Activated naive CD8-positive, alpha-beta T cell (primary cell): Measurements from ENCODE around the gene SLC25A19.
"Not testable (repeated sequence)": the region's sequence is repeated elsewhere in the genome, so short reads cannot be mapped to it uniquely, and the experiment has no call there.

Source experiments
- H3K27ac Mint-ChIP-seq: one replicate; pipeline ENCODE4 v1.8.0; 2021; ENCODE audit warnings: mixed read lengths
- H3K27me3 Mint-ChIP-seq: one replicate; pipeline ENCODE4 v1.8.0; 2021; ENCODE audit warnings: mixed read lengths
- H3K36me3 Mint-ChIP-seq: one replicate; pipeline ENCODE4 v1.8.0; 2021; ENCODE audit warnings: mixed read lengths
- H3K4me1 Mint-ChIP-seq: one replicate; pipeline ENCODE4 v1.8.0; 2021; ENCODE audit warnings: low read depth, mixed read lengths
- H3K4me3 Mint-ChIP-seq: one replicate; pipeline ENCODE4 v1.8.0; 2021; ENCODE audit warnings: mild to moderate bottlenecking, mixed read lengths
- H3K9me3 Mint-ChIP-seq: one replicate; pipeline ENCODE4 v1.8.0; 2021; ENCODE audit warnings: low read depth, mixed read lengths

Gene SLC25A19

DNA sequence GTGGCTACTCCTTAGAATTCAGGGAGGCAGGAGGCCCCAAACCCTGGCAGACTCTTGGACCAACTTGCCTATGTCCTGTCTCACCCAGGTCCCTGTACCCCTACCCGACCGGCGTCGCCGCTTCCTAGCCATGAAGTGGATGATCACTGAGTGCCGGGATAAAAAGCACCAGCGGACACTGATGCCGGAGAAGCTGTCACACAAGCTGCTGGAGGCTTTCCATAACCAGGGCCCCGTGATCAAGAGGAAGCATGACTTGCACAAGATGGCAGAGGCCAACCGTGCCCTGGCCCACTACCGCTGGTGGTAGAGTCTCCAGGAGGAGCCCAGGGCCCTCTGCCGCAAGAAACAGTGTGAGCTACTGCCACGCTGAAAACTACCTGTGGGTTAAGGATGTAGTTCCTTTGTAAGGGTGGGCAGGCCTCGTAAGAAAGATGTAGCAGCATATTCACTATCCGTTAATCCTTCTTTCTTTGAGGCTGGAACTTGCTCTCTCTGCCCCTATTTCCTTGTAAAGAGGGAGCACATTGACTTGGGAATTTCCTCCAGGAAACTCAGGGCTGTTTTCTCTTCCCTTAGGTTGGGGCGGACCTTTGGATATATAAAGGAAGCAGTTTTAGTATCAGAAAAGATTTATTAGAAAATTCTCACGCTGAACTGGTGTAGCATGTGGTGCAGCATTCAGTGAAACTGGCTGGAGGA lies 23.5 kb downstream of the SLC25A19 start:
- Mint-ChIP-seq H3K9me3 (no peaks in the 10 kb centered on the region), H3K4me1 (peaks cover 27% of the 10 kb centered on the region), H3K4me3 (no peak overlapping the region), H3K36me3 (peaks cover 7% of the 10 kb centered on the region), H3K27me3 (no peaks in the 10 kb centered on the region), H3K27ac (no peak overlapping the region)

DNA sequence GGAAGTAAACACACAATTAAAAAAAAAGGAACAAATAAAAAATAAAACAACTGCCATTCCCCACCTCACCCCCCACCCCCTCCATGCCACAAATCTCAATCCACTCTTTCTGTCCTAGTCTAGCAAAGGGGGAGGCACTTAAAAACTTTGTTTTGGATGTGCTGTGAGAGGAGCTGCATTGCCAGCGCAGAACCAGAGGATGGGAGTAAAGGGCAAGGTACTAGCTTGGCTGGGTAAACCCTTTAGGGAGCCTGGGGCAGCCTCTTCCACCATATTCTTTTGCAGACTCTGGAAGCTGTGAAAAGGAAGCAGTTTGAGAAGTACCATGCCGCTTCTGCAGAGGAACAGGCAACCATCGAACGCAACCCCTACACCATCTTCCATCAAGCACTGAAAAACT lies 26.2 kb downstream of the SLC25A19 start:
- H3K4me1 Mint-ChIP-seq, result peaks cover 41% of the 10 kb centered on the region
- peak overlapping the region; percentile 54 for H3K27ac Mint-ChIP-seq
- H3K36me3 Mint-ChIP-seq, result peaks cover 7% of the 10 kb centered on the region
- no peaks in the 10 kb centered on the region for H3K27me3 Mint-ChIP-seq
- H3K9me3 Mint-ChIP-seq, result no peaks in the 10 kb centered on the region
- peak overlapping the region; percentile 99 for H3K4me3 Mint-ChIP-seq

DNA sequence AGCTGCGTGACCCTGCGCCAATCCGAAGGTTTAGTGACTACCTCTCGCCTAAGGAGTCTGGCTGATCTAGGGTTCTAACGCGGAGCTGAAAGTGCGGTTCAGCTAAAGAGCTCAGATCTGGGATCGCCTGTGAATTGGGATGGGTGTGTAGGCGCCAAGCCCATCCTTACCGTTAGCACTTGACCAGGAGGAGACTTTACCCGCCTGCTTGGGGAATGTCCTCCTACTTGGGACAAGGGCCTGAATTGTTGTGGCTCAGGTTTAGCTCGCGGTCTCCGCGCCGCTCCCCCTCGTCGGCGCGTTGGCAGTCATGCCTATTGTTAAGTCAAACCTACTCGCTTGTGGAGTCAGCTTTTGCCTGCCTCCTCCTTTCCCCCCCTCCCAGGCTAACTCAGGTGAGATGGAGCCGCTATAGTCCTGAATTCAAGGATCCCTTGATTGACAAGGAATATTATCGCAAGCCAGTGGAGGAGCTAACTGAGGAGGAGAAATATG lies 27.1 kb downstream of the SLC25A19 start:
- no peaks in the 10 kb centered on the region for H3K27me3 Mint-ChIP-seq
- peaks cover 7% of the 10 kb centered on the region for H3K36me3 Mint-ChIP-seq
- peak overlapping the region; percentile 99 for H3K4me3 Mint-ChIP-seq
- H3K4me1 Mint-ChIP-seq, result peaks cover 48% of the 10 kb centered on the region
- H3K9me3 Mint-ChIP-seq, result no peaks in the 10 kb centered on the region
- peak overlapping the region; percentile 99 for H3K27ac Mint-ChIP-seq

DNA sequence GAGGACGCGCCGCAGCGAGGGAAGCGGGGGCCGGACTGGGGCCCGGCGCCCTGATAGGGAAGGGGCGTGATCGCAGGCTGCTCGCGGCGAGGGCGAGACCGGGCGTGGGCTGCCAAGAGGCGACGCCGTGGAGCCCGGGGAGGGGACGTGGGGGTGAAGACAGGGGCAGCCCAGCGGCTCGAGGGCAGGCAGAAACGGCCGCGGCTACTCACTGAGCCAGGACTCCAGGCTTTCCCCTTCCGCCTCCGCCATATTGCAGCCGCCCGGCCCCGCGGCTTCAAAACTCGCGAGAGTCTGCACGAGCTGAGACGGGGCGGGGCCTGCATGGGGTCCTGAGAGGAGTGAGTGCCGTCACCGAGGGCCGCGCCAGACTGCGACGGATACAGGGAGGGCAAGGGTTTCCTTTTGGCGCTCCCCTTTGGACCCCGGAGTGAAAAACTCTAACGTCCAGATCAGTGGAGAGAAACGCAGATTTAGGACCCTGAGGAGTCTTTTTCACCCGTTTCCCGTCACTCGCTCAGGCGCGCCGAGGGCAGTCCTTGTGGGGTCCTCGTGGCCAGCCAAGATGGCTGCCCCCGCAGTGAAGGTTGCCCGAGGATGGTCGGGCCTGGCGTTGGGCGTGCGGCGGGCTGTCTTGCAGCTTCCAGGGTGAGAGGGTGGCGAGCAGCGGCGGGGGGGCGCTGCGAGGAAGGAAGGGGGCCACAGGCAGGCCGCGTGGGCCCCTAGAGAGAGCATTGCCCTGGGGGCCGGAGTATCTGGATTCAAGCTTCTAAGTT lies 27.7 kb downstream of the SLC25A19 start, which contains the start of the genes GGA3 and MRPS7:
Gene GGA3 (minus strand): TSS at position 271 of the 776 bp plus-strand sequence. CDS start 19 bp downstream, at position 252.
Gene MRPS7 (plus strand): TSS at position 544 of the 776 bp plus-strand sequence. CDS start 22 bp downstream, at position 566.
- H3K36me3 Mint-ChIP-seq, result peaks cover 7% of the 10 kb centered on the region
- H3K4me1 Mint-ChIP-seq, result peaks cover 54% of the 10 kb centered on the region

DNA sequence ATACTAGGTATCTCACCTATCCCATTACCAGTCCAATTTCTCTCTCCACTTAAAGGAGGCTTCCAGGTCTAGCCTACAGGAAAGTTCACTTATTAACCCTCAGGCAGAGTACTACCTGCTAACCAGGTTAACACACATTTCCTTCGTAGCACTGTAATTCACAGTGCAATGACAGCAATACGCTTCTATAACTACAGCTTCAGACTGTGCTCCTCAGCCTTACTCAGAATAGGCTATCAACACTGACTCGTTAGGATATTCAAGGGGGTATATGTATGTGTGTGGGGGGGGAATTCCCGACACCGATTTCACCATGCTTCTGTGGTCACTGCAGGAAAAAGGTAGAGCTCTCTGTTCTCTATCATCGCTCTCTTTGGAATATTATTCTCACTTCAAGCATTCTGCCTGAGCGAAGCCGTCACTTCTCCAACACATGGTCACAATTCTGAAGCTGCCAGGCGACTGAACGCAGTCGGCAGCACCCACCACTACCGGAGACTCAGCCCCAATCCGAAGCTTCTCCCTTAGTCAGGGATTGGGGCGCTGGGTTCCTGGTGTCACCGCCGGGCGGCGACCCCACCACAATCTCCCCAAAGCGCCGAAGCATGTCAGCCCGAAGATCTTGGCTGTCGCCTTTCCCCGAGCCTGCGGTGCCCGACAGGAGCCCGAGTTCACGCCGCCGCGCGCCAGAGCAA lies 28.4 kb downstream of the SLC25A19 start:
- H3K27me3 Mint-ChIP-seq, result no peaks in the 10 kb centered on the region
- H3K4me3 Mint-ChIP-seq, result peak overlapping the region; percentile 99
- H3K36me3 Mint-ChIP-seq, result peaks cover 7% of the 10 kb centered on the region
- peaks cover 61% of the 10 kb centered on the region for H3K4me1 Mint-ChIP-seq
- H3K27ac Mint-ChIP-seq, result peak overlapping the region; percentile 99
- H3K9me3 Mint-ChIP-seq, result no peaks in the 10 kb centered on the region

More for the DNA sequence above, 27.7 kb downstream of the SLC25A19 start, which contains the start of the genes GGA3 and MRPS7:
- peak within 1 kb of the TSS; percentile 99 for H3K4me3 Mint-ChIP-seq
- H3K9me3 Mint-ChIP-seq, result no peaks in the 10 kb centered on the region
- H3K27me3 Mint-ChIP-seq, result no peaks in the 10 kb centered on the region
- H3K27ac Mint-ChIP-seq, result peak within 1 kb of the TSS; percentile 99

DNA sequence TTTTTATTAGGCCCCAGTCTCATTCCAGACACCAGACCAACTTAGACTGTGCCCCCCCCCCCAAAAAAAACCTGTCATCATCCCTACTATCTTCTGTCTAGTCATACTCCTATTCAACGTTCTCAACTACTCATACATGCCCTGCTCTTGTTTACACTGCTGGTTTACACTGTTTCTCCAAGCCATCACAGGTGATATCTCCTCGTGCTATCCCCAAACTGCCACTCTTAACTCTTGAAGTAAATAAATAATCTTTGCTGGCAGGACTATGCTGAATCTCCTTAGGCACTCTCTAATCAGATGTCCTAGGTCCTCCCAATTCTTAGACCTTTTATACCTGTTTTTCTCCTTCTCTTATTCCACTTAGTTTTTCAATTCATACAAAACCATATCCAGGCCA lies 32.0 kb downstream of the SLC25A19 start:
- Mint-ChIP-seq H3K4me3 (peak overlapping the region; percentile 31), H3K27ac (peak overlapping the region; percentile 85), H3K4me1 (peaks cover 76% of the 10 kb centered on the region)
- not testable (repeated sequence) for H3K9me3 Mint-ChIP-seq, H3K36me3 Mint-ChIP-seq, H3K27me3 Mint-ChIP-seq

DNA sequence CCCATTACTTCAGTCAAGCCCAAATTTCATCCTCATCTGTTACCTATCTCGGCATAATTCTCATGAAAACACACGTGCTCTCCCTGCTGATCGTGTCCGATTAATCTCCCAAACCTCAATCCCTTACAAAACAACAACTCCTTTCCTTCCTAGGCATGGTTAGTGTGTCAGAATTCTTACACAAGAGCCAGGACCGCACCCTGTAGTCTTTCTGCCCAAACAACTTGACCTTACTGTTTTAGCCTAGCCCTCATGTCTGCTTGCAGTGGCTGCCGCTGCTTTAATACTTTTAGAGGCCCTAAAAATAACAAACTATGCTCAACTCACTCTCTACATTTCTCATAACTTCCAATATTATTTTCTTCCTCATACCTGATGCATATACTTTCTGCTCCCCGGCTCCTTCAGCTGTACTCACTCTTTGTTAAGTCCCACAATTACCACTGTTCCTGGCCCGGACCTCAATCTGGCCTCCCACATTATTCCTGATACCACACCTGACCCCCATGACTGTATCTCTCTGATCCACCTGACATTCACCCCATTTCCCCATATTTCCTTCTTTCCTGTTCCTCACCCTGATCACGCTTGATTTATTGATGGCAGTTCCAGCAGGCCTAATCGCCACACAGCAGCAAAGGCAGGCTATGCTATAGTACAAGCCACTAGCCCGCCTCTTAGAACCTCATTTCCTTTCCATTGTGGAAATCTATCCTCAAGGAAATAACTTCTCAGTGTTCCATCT lies 33.1 kb downstream of the SLC25A19 start:
- H3K4me3 Mint-ChIP-seq, H3K36me3 Mint-ChIP-seq, H3K9me3 Mint-ChIP-seq, H3K27me3 Mint-ChIP-seq: not testable (repeated sequence)
- H3K4me1 Mint-ChIP-seq, result peaks cover 83% of the 10 kb centered on the region
- H3K27ac Mint-ChIP-seq, result peak overlapping the region; percentile 74

DNA sequence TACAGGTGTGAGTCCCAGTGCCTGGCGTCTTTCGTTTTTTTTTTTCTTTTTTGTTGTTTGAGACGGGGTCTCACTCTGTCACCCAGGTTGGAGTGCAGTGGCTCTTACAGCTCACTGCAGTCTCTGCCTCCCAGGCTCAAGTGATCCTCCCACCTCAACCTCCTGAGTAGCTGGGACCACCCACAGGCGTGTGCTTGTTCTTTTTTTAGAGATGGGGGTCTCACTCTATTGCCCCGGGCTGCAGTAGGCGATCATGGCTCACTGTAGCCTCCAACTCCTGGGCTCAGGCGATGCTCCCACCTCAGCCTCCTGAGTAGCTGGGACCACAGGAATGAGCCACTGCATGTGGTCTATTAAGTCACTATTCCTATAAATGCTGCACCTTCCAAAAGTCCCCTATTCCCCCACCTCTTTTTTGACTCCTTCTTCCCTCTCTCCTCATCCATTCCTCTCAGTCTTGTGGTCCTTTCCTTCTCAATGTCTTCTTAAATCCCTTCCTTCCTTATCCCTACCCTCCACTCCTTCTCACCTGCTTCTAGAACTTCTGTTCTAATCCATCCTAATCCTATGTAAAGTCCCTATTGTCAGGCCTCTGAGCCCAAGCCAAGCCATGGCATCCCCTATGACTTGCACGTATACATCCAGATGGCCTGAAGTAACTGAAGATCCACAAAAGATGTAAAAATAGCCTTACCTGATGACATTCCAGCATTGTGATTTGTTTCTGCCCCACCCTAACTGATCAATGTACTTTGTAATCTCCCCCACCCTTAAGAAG lies 37.0 kb downstream of the SLC25A19 start:
- peaks cover 77% of the 10 kb centered on the region for H3K4me1 Mint-ChIP-seq
- H3K27ac Mint-ChIP-seq, result peak overlapping the region; percentile 85
- no peak overlapping the region for H3K4me3 Mint-ChIP-seq
- H3K27me3 Mint-ChIP-seq, result no peaks in the 10 kb centered on the region
- H3K9me3 Mint-ChIP-seq, result no peaks in the 10 kb centered on the region
- no peaks in the 10 kb centered on the region for H3K36me3 Mint-ChIP-seq

DNA sequence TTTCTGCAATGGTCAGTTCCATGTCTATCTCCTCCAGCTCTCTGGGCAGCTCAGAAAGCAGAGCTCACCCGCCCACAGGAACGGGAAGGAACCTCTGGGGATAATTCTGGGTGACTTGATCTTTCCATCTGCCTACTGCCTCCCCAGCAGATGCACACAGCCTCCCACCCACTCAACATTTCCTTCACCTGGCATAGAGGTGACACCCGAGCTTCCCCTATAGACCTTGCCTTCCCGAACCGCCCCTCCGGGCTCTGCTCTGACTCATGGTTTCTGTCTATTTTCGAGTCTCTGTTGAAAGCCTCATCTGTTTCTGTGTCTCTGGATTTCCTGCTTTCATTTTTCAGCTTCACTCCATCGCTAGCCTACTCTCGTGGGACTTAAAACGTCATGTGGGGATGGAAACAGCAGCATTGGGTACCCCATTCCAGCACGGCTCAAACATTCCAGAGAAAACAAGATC lies 39.2 kb downstream of the SLC25A19 start:
- H3K4me3 Mint-ChIP-seq, result peak overlapping the region; percentile 83
- no peaks in the 10 kb centered on the region for H3K36me3 Mint-ChIP-seq
- no peaks in the 10 kb centered on the region for H3K9me3 Mint-ChIP-seq
- H3K27me3 Mint-ChIP-seq, result no peaks in the 10 kb centered on the region
- peak overlapping the region; percentile 96 for H3K27ac Mint-ChIP-seq
- H3K4me1 Mint-ChIP-seq, result peaks cover 63% of the 10 kb centered on the region

DNA sequence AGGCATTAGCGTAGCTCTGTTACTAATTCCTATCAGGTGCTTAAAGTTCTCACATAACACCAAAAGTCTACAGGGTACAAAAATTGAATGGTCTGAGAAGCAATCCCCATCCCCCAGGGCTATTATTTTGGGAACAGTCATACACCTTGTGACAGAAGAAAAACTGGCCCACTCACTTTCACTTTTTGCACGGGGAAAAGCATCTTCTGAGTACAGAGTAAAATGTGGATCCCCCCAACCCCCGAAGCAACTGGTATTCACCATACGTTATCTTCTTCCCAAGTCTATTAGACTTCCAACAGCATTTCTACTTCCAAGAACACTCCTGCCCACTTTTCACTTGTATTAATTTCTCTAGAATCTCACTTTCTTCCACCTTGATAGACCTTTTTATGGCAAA lies 39.7 kb downstream of the SLC25A19 start:
- Mint-ChIP-seq H3K4me1 (peaks cover 62% of the 10 kb centered on the region), H3K27ac (peak overlapping the region; percentile 96), H3K4me3 (peak overlapping the region; percentile 83), H3K36me3 (peaks cover 1% of the 10 kb centered on the region), H3K27me3 (no peaks in the 10 kb centered on the region), H3K9me3 (no peaks in the 10 kb centered on the region)

DNA sequence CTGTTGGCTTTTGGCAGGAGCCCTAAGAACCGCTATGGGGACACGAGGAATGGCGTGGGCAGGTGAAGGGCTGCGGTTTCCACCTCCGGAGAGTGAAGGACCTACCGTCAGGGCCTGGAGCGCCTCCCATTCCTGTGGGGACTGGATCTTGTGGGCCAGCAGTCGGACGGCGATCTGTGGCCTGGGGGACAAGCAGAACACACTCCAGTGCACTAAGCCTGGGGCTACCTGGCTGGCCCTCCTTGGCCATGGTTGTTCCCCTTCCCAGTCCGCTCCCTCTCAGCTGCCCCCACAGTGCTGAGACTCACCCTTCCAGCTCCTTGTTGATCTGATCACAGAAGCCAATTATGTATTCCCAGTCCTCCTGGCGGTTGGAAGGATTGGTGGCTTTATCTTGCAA lies 42.8 kb downstream of the SLC25A19 start:
- H3K4me3 Mint-ChIP-seq, result peak overlapping the region; percentile 6
- H3K36me3 Mint-ChIP-seq, result peaks cover 4% of the 10 kb centered on the region
- no peaks in the 10 kb centered on the region for H3K9me3 Mint-ChIP-seq
- no peaks in the 10 kb centered on the region for H3K27me3 Mint-ChIP-seq
- peak overlapping the region; percentile 66 for H3K27ac Mint-ChIP-seq
- H3K4me1 Mint-ChIP-seq, result peaks cover 62% of the 10 kb centered on the region

DNA sequence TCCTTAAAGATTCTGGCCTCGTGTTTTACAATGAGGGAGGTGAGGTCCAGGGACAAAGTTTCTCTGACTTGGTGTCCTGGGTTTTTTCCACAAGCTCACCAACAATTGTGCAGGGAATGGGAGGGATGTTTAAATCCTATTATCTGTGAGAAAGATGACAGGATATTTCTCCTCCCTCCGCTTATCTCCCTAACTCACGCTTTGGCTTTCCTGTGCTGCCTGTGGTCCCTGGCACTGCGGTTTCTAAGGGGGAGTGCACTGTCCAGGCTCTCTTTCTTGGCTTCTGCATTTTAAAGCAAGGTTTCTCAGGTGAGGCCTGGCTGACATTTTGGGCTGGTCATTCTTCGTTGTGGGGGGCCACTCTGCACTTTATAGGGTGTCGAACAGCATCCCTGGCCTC lies 44.2 kb downstream of the SLC25A19 start:
- Mint-ChIP-seq H3K4me3 (no peak overlapping the region), H3K4me1 (peaks cover 56% of the 10 kb centered on the region), H3K9me3 (no peaks in the 10 kb centered on the region), H3K36me3 (peaks cover 4% of the 10 kb centered on the region), H3K27ac (no peak overlapping the region), H3K27me3 (no peaks in the 10 kb centered on the region)

DNA sequence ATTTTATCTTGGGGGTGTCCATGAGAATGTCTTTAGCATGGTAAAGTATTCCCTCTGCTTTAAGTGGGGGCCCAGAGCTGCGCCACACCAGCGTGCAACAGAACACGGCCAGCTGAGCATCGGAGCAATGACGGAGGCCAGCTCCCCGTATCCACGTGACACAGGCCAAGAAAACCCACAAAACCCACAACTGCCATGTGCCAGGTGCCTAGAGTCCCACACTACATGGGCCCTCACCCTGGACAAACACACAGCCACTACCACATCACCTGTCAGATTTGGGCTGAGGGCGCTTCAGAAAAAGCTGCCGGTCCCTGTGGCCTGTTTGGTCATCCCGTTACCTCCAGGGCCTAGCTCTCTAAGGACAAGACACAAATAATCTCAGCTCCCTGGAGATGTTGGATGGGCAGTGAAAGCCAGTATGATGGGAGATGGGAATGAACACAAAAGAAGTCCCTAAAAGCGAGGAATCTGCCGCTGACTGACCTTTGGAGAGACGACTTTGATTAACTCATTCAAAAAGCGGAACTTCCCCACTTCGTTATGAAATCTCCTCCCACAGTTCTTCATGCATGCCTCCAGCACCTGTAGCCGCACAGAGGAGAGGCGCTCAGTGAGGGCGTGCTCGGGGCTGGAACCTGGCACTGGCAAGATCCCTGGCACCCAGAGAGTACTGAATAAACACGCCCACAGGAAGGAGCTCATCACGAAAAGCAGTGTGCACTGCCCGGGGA lies 44.9 kb downstream of the SLC25A19 start:
- Mint-ChIP-seq H3K27ac (peak overlapping the region; percentile 83), H3K4me1 (peaks cover 49% of the 10 kb centered on the region), H3K4me3 (peak overlapping the region; percentile 30), H3K36me3 (peaks cover 4% of the 10 kb centered on the region), H3K27me3 (no peaks in the 10 kb centered on the region), H3K9me3 (no peaks in the 10 kb centered on the region)
